WI38 (cell line): Measurements from ENCODE around the gene S100A4.
"Not testable (repeated sequence)": the region's sequence is repeated elsewhere in the genome, so short reads cannot be mapped to it uniquely, and the experiment has no call there.

ENCODE experiments used
- H3K4me3 ChIP-seq: 2 replicates; pipeline ENCODE4 v1.5.1; 2011; ENCODE audit warnings: low read depth, mild to moderate bottlenecking, control low read depth, low read length
- CTCF ChIP-seq: IDR thresholded peaks from 2 replicates; pipeline ENCODE4 v1.5.1; 2012; ENCODE audit warnings: low read depth, mild to moderate bottlenecking, control low read depth, low read length

S100A4 gene

DNA sequence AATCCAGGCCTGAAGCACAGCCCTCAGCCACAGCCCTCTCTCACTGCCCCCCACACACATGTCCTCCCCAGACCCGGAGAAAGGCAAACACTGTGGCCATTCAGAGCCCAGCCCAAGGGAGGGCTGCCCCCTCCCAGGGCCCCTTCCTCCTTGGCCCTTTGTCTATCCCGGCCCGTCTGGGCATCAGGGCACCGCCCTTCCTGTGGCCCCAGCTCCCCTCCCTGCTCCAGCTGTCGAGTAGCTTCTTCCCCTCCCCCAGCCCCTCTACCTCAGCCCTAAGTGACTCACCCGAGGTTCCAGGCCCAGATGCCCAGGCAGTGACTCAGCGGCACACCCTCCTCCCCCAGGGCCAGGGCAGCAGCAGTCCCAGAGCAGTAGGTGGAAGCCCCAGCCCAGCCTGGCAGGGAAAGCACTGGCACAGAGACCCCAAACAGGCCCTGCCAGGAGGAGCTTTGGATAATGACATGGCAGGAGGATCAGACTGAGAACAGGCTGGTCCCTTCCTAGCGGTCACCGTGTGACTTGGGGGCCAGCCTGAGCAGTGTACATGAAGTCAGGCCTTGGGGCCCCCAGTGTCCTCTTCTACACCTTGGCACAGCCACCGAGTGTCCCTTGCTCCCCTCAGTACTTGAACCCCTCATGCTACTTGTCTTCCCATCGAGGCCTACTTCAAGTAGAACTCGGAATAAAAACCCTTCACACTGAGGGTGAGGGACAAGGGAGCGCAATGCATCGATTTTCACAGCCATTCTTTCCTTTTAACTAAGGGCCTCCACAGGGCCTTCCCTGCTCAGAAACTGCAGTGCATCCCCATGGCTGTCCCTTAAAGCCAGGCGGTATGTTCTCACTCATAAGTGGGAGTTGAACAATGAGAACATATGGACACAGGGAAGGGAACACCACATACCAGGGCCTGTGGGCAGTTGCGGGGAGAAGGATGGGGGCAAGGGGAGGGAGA lies 21.1 kb upstream of the S100A4 start:
- H3K4me3 ChIP-seq = peak overlapping the region; percentile 27
- no peak for TF ChIP-seq CTCF

DNA sequence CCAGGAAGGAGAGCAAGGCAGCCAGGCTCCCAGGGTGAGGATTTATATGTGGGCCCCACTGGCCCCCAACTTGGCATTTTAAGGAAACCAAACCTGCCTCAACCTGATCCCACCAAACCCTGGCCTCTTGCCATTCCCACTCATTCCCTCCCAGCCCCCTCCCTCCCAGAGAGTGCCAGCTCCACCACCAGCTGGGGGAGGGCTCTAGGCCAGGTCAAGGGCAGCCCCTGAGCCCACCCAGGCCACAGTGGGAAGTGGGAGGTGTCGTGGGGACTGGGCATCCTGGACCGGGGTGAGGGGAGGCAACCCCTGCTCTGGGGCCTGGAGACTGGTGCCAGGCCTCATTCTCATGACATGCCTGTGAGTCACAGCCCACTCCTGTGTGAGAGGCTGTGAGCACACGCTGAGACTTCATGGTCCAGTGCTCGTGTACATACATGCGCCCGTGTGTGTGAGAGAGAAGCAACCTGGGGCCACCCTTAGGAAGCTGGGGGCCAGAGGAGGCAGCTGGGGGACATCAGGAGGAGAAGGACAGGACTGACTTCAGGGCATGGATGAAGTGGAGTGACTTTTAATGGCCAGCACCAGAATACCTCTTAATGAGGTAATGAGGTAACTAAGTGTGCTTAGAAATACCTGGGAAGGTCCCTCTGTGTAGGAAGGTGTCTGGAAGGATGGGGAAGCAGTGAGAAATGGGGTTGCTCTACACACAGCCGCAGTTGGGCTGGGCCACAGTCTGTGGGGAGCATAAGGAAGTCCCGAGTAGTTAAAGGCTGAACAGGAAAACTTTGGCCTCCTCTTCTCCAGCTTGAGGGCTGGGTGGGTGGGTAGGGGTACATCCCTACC lies 20.1 kb upstream of the S100A4 start, which contains the start of gene S100A2:
Gene S100A2 (minus strand): TSS at position 316 of the 846 bp plus-strand sequence. CDS start 1,967 bp downstream, outside the sequence.
- peak within 1 kb of the TSS; percentile 27 for H3K4me3 ChIP-seq
- no peak for TF ChIP-seq CTCF

DNA sequence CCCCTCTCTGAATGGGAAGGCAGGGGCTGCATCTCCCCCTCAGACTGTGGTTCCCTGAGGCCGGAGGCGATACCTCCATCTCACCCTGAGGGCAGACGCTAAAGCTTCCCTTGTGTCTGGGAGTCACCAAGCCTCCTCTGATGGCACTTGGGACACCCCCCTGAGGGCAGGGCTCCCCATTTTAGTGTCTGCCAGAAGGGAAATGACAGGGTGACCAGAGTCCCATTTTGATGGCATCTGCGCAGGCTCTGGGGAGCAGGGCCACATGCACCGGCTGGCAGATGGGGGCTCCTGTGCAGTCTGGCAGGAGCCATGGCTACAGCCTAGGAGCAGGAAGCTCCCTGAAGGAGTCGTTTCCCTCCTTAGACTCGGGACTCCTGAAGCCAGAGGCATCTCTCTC lies 18.4 kb upstream of the S100A4 start:
- no peak for TF ChIP-seq CTCF
- no peak overlapping the region for H3K4me3 ChIP-seq

GRCh38 chr1:153563483-153563901 lies 17.9 kb upstream of the S100A4 start:
- H3K4me3 ChIP-seq = no peak overlapping the region
- no peak for TF ChIP-seq CTCF

DNA sequence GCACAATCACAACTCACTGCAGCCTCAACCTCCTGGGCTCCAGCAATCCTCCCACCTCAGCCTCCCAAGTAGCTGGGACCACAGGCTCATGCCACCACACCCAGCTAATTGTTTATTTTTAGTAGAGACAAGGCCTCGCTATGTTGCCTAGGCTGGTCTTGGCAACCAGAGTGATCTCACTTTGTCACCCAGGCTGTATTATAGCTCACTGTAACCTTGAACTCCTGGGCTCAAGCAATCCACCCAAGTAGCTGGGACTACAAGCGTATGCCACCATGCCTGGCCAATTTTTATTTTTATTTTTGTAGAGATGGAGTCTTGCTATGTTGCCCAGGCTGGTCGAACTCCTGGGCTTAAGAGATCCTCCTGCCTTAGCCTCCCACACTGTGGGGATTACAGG lies 16.4 kb upstream of the S100A4 start:
- not testable (repeated sequence) for H3K4me3 ChIP-seq

DNA sequence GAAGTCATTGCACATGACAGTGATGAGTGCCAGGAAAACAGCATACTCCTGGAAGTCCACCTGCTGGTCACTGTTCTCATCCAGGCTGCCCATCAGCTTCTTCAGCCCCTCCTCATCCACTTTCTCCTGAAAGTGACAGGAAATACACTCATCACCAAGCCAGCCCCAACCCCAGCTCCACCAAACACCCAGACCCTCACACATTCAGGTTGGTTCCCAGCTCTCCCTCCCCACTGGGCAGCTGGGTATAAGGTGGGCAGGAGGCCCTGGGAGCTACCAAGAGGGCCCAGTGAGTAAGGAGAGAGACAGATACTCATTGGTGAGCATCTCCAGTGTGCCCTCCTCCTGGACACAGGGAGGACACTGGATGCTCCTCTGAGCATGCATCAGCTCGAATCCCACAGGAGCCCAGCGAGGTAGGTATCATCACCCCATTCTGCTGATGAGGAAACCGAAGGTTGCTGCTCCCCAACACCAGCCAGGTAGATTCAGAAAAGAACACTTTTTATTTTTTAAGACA lies 15.9 kb upstream of the S100A4 start:
- H3K4me3 ChIP-seq = no peak overlapping the region
- no peak for TF ChIP-seq CTCF

GRCh38 chr1:153560771-153561465 lies 15.3 kb upstream of the S100A4 start:
- TF ChIP-seq CTCF = no peak
- H3K4me3 ChIP-seq = no peak overlapping the region
